EH (cell line): ENCODE results near the gene KCNQ1.

Experiments
- DNase-seq: peaks from one replicate; pipeline ENCODE4 v3.0.0-alpha.2; 2015; ENCODE audit warnings: low read depth

KCNQ1 gene

DNA sequence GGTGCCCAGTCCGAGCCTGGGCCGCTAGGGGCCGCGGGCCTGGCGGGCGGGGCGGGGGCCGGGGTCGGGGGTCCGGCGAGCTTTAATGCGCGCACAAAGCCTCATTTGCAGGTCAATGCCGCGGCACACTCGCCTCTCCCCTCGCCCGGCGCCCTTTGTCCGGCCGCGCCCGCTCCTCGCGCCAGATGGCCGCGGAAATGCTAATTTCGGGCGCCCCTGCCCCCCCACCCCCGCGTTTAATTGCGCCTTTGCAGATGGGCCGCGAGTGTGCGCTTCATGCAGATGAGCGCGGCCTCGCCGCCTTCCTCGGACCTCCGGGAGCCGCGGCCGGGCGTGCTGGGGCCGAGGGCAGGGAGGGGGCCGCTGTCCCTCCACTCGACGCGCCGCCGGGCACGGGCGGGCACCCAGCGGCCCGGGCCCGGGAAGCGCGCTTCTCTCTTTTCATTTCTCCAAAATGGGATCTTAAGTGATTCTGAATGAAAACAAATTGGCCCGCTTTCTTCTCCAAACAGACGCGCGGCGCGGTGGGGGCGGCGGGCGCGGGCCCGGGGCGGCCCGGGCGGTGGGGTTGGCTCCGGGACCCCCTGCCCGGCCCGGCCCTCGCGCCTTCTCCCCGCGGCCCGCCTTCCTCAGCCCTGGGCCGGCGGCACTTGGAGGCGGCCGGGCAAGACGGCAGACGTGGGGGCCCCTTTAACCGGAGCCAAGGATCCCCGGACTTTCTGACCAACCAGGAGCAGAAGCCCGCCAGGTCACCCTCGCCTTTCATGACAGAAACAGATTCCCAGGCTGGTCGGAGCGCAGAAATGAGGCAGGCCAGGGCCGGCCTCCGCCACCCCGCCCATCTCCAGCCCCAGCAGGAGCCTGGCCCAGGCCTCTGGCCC lies 417.8 kb downstream of the KCNQ1 start:
- no peak for DNase-seq

DNA sequence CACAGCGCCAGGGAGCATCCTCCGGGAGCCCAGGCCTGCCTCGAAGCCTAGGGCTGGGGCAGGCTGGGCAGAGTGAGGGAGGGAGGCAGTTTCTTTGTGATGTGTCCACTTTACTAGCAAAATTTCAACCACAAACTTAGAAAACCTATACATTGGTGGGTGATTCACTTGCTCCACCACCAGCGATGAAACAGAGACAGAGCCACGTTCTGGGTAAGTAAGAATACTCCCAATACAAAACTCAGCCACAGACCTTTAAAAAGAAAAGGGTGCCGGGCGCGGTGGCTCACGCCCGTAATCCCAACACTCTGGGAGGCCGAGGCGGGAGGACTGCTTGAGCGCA lies 418.4 kb downstream of the KCNQ1 start:
- DNase-seq: no peak

- no peak for DNase-seq
These were observed 420.1 kb downstream of the KCNQ1 start for GRCh38 chr11:2864901-2865300.

DNA sequence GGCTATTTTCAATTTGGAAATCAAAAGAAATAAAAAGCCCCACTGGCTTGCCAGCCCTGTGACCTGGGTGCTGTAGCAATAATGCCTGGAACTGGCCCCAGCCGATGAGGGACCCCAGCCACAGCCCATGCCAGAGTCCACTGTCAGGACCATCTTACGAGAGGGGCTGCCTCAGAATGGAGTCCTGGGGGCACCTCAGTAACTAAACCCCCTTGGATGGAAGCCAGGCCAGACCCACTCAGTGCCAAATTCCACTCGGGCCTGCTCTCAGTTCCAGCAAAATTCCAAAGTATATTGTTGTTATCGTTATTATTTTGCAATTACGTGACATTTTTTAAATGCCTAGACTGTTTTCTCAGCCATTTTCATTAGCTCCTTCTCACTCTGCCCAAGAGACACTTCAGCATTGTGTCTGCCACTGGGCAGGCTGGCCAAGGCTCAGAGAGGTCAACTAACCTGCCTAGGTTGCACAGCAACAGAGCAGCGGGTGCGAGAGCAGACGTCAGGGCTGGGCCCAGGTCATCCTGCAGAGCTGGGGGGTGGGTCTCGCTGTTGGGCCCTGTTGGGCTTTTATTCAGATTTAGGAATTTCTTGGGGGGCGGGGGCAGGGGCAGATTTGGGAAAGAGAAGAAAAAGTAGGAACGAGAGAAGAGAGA lies 421.2 kb downstream of the KCNQ1 start:
- DNase-seq: no peak

GRCh38 chr11:2867142-2867541 lies 422.3 kb downstream of the KCNQ1 start:
- no peak for DNase-seq

GRCh38 chr11:2867722-2868505 lies 423.1 kb downstream of the KCNQ1 start:
- no peak for DNase-seq

DNA sequence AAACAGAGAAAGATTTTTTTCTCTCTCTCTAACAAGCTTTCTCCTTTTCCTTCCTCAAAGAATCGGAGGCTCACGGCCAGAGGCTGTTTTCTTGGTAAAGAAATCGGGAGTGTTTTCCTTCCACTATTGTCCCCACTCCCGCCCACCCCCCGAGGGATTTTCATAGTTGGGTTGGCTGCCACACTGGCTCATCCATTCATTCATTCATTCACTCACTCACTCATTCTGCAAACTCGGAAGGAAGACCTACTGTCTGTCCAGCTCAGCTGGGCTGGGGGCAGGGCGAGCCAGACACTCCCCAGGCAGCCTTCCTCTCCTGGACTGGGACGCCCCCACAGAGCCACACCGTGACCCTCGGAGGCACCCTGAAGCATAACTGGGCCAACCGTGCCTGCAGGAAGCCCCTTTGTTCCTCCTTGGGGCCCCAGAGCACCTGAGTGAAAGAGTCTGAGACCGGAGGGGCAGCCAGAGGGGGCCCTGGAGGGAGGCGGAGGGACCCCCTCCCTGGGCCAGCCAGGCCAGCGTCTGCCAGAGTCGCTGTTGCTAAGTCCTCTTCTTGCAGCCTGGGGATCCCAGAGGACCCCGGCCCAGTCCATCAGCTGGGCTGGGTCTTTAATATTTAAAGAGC lies 423.8 kb downstream of the KCNQ1 start:
- no peak for DNase-seq

- DNase-seq: no peak
These were observed 424.3 kb downstream of the KCNQ1 start for GRCh38 chr11:2869134-2869526.

- DNase-seq: no peak
These were observed 425.0 kb downstream of the KCNQ1 start for GRCh38 chr11:2869561-2870427.

- no peak for DNase-seq
These were observed 425.7 kb downstream of the KCNQ1 start for GRCh38 chr11:2870460-2870859.

DNA sequence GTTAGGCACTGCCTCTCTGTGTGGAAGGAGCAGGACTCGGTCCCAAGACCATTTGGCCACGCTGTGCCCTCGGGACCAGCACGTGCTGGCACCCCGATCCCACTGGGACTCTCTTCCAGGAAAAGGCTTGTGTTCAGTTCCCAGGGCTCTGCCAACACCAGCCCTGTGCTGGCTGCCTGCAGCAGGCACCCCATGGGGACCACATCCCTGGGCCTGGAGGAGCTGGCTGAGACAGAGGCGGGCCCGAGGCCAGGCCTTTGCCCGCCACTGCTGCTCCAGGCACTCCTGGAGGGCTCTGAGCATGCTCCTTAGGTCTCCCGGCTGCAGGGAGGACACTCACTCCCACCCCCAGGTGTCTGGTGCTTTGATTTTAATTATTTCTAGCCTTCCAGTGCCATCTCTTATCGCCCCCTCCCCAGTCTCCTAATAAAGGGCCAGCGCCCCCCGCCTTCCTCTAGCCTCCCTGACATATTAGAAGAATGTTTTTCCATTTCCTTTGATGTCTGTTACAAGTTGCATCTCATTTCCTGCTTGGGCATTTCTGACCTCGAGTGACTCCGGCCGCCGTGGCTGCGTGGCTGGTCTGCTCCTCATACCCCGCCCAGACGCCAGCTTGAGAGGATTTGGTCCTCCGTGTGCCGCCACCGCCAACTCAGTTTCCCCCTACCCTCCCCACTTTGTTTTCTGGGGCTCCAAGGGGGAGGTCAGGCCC lies 426.3 kb downstream of the KCNQ1 start:
- DNase-seq: no peak

- no peak for DNase-seq
These were observed 430.2 kb downstream of the KCNQ1 start for GRCh38 chr11:2874963-2875362.

GRCh38 chr11:2877474-2877873 lies 432.7 kb downstream of the KCNQ1 start:
- DNase-seq: peak; percentile 17

GRCh38 chr11:2878782-2879181 lies 434.0 kb downstream of the KCNQ1 start:
- DNase-seq: no peak

DNA sequence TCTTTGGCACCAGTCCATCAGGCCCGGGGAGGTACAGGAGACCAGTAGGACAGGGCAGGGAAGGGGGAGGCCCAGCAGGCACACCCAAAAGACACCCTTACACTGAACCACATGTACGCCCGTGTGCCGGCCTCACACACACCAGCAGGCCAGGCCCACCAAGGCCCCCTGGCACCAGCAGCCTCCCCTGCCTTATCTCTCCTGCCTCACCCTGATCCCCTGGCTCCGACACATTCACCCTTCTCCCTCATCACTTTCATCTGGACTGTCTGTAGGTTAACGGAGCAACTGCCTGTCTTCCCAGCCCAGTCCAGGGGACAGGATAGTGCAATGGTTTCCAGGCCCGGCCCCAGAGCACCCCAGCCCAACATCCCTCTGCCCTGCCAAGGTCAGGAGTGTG lies 435.8 kb downstream of the KCNQ1 start:
- DNase-seq: no peak

DNA sequence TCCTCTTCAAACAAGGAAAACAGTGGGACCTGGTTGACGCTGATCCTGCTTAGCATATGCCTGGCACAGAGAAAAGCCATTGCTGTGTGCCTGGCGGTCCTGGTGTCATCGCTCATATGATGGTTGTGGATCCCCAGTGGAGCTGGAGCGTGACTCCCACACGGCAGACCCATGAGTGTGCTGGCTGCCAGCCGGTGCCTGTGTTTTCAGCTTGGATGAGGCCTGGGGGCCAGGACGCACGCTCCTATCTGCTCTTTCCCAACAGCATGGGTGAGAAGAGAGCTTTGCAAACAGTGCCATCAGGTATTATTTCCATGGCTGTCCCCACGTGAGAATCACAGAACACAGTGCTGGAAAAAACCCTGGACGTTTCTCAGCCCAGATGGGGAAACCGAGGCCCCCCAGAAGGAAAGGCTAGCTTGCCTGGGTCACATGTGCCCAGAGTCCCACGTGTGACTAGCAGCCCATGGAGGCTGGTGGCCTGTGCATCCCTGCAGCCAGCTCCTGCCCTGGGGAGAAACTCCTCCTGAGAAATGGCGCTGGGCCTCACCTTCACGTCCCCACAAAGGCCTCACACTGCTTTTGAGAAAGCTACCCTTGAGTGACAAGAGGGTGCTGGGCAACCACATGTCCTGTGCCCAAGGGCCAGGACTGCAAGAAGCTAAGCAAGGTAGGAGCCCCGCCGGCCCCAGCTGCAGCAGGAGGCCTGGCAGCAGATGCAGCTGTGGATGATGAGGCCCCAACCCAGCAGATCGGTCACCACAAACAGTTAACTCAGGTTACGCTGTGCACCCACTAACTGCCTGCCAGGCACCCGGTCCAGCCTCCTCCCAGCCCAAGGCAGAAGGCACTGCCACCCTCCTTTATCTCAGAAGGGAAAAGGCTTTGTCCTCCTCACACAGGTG lies 436.5 kb downstream of the KCNQ1 start:
- DNase-seq: no peak

- no peak for DNase-seq
These were observed 437.2 kb downstream of the KCNQ1 start for GRCh38 chr11:2881981-2882375.

- DNase-seq: no peak
These were observed 437.7 kb downstream of the KCNQ1 start for GRCh38 chr11:2882396-2883110.

- DNase-seq: no peak
These were observed 438.8 kb downstream of the KCNQ1 start for GRCh38 chr11:2883640-2883978.
